Psoas muscle (tissue), 8 donors: ENCODE results near the gene ALK. TPM values are rescaled to one million over a fixed set of nuclear protein-coding genes. Genes with fewer than 3 reads are reported as not detected.

ENCODE experiments used
- ATAC-seq, 4 donors: fragments of 200-7000 bp; cut with Tn5 transposase; one replicate each; pipeline ENCODE4 v1.9.1; 2020; ENCODE audit warnings: moderate library complexity in 3 of 4, mild to moderate bottlenecking in 2 of 4
- DNase-seq, 2 donors: peaks; one replicate each; pipeline ENCODE4 v3.0.0-alpha.2; 2020
- H3K27ac ChIP-seq: fragments of 200-600 bp; one replicate; pipeline ENCODE4 v1.8.0; 2022
- H3K27me3 ChIP-seq, 3 donors: fragments of 200-600 bp in 1 of 3; one replicate each; pipeline versions ENCODE4 v1.6.1 to v1.8.0; 2013 to 2022; ENCODE audit warnings: low read length in 2 of 3, mild to moderate bottlenecking in 2 of 3, moderate library complexity in 1 of 3; ENCODE audit not compliant: insufficient read depth in 3 of 3
- H3K36me3 ChIP-seq, 2 donors: fragments of 200-600 bp in 1 of 2; one replicate each; pipeline versions ENCODE4 v1.6.1 to v1.8.0; 2013 to 2022; ENCODE audit warnings: low read depth in 1 of 2, mild to moderate bottlenecking in 1 of 2, moderate library complexity in 1 of 2; ENCODE audit not compliant: insufficient read depth in 1 of 2
- H3K4me1 ChIP-seq: fragments of 200-600 bp; one replicate; pipeline ENCODE4 v1.8.0; 2022
- H3K4me3 ChIP-seq: fragments of 200-600 bp; one replicate; pipeline ENCODE4 v1.8.0; 2022; ENCODE audit warnings: mild to moderate bottlenecking
- H3K9me3 ChIP-seq: fragments of 200-600 bp; one replicate; pipeline ENCODE4 v1.8.0; 2022
- WGBS, 3 donors: extraction: QIAGEN DNeasy Blood & Tissue Kit; methylation state at CpG; one replicate each; pipeline versions ENCODE4 v1.1.6 to v1.1.7; 2013; 5-methylcytosine and 5-hydroxymethylcytosine counted together
- intact Hi-C, 2 donors: fragments of 100-400 bp; cut with DNase I; formaldehyde crosslinking; loops; one replicate each; pipeline versions ENCODE4 v1.11.0 to v1.14.2; 2022
- long read RNA-seq, 2 donors: library from polyadenylated mRNA; unstranded; transcript quantifications; one replicate each; pipeline ENCODE4 v2.0.0, GENCODE V29; 2021
- polyA plus RNA-seq, 3 donors: library from polyadenylated mRNA; stranded (reverse); fragments of 200-250 nt; gene quantifications; one replicate each; pipeline ENCODE4 v1.2.3, GENCODE V29; 2013
- total RNA-seq, 4 donors: library from RNA; stranded (reverse); fragmentation: NEBNext Ultra II Directional in 2 of 4; extraction: Animal tissue kit (Norgen Biotek cat#: 25700) in 2 of 4; gene quantifications; one replicate each; pipeline versions ENCODE4 v1.2.1 to v1.2.4, GENCODE V29; 2021 to 2023
- TF ChIP-seq, protein P1 (sequence below): fragments of 200-600 bp; IDR thresholded peaks from one replicate; pipeline ENCODE4 v1.8.0; 2022; ENCODE audit warnings: antibody characterized with exemption
- donor health status: healthy with polysubstance abuse.
- donor health status: DM: no; HTN: no; CAD: no; lungs with moderate emphysema.
- donor health status: Bipolar disorder and iron deficiency.
- donor health status: healthy.
- donor health status: DM: yes; HTN: yes; CAD: no.
- donor health status: DM: no; HTN: no; CAD: no.
- donor health status: DM: no; HTN: no; CAD: no.
- donor health status: DM: yes; HTN: yes; CAD: no.

ALK gene
- total RNA-seq (under 1 TPM in 3 of 4 donors, not detected in 1; 0.08 to 0.32 (median 0.11) TPM), polyA plus RNA-seq (under 1 TPM in 2 of 3 donors, not detected in 1; 0.03 to 0.04 TPM)
- long read RNA-seq, donor 1, partial matches to known transcripts, result 0 of 1 reads
- long read RNA-seq, donor 1, other reads (novel, unspliced or antisense), result 1 of 1 reads
- long read RNA-seq, donor 2, partial matches to known transcripts, result 0 of 1 reads
- long read RNA-seq, donor 2, other reads (novel, unspliced or antisense), result 1 of 1 reads

- Histone ChIP-seq H3K4me3 (peak within 1 kb of the TSS; percentile 62), H3K36me3 (no peaks in the 10 kb centered on the region), H3K9me3 (no peaks in the 10 kb centered on the region), H3K4me1 (peaks cover 20% of the 10 kb centered on the region), H3K27me3 (peaks cover 6 to 76% (median 15%) of the 10 kb centered on the region in 3 donors), H3K27ac (no peak within 1 kb of the TSS)
- DNase-seq, result peak; percentile 87 to 91
- ATAC-seq, result peak; percentile 98 to 99 (median 98)
- WGBS, 3 donors, result 0 to 2% (median 1%) methylated on average over 15 to 27 of the region's 27 CpGs
- TF ChIP-seq, protein P1, sequence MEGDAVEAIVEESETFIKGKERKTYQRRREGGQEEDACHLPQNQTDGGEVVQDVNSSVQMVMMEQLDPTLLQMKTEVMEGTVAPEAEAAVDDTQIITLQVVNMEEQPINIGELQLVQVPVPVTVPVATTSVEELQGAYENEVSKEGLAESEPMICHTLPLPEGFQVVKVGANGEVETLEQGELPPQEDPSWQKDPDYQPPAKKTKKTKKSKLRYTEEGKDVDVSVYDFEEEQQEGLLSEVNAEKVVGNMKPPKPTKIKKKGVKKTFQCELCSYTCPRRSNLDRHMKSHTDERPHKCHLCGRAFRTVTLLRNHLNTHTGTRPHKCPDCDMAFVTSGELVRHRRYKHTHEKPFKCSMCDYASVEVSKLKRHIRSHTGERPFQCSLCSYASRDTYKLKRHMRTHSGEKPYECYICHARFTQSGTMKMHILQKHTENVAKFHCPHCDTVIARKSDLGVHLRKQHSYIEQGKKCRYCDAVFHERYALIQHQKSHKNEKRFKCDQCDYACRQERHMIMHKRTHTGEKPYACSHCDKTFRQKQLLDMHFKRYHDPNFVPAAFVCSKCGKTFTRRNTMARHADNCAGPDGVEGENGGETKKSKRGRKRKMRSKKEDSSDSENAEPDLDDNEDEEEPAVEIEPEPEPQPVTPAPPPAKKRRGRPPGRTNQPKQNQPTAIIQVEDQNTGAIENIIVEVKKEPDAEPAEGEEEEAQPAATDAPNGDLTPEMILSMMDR, result no peak
- intact Hi-C loops, result loop anchor here (5.0 kb wide), 2 partner anchors 106 to 151 kb away; no protein-coding TSS in a partner anchor
These were observed at the start of gene ALK for GRCh38 chr2:29921560-29921915. Gene ALK, minus strand, starts transcription at chr2:29921586. Its CDS starts 927 bp downstream, at chr2:29920659.

DNA sequence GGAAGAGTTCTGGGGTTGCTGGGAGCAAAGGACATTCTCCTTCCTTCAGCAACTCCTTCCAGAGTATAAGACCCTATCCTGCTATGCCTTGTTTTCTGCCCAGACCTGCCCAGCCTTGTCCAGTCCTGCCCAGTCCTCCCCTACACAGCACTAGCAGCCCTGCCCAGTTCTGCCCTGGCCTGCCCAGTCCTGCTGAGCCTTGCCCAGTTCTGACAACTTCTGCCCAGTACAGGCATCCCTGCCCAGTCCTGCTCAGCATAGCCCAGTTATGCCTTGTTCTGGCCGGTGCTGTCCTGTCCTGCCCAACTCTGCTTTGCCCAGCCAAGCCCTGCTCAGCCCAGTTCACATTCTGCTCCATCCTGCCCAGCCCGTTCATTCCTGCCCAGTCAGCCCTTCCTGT is 44.9 kb upstream of the ALK start:
- no peak overlapping the region for H3K4me3 ChIP-seq
- peaks cover 0 to 6% (median 2%) of the 10 kb centered on the region in 3 donors for H3K27me3 ChIP-seq
- H3K4me1 ChIP-seq, result no peaks in the 10 kb centered on the region
- intact Hi-C loops, result no loop called here
- H3K36me3 ChIP-seq, result no peaks in the 10 kb centered on the region
- no peaks in the 10 kb centered on the region for H3K9me3 ChIP-seq
- no peak overlapping the region for H3K27ac ChIP-seq
- no peak for DNase-seq
- 60 to 79% (median 69%) methylated on average over 2 of the region's 2 CpGs for WGBS, 3 donors
- no peak for ATAC-seq
- TF ChIP-seq, protein P1, result no peak

DNA sequence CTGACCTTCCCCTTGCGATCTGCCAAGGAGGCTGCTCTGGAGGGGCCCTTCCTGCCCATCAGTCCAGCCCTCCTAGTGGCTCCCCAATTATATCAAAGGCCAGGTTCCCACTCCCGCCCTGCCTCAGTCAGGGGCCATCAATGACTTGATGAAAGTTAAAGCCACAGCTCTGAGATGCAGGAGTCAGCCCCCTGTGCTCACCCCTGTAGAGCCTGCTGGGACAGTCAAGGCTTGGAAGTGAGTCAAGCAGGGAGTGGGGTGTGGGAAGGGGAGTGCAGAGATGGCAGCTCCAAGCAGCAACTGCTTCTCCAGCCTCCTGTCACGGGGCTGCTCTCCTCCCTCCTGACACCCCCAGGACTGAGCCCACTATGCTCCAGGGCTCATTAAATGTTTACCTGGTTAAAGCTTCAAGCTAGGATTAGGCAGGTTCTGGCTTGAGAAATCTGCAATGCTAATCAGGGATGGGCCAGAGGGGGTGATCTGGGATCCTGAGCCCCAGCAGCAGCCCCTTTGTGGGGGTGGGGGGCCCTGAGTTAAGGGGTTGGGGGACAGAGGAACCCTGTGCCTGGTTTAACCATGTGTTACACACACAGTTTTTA is 42.7 kb upstream of the ALK start:
- ATAC-seq (no peak), DNase-seq (no peak)
- WGBS, 3 donors, result 35 to 46% (median 45%) methylated on average over 3 of the region's 3 CpGs
- Histone ChIP-seq H3K9me3 (no peaks in the 10 kb centered on the region), H3K4me1 (no peaks in the 10 kb centered on the region), H3K27me3 (peaks cover 0 to 6% (median 2%) of the 10 kb centered on the region in 3 donors), H3K27ac (no peak overlapping the region), H3K36me3 (no peaks in the 10 kb centered on the region), H3K4me3 (no peak overlapping the region)
- TF ChIP-seq, protein P1, result no peak
- intact Hi-C loops, result no loop called here

DNA sequence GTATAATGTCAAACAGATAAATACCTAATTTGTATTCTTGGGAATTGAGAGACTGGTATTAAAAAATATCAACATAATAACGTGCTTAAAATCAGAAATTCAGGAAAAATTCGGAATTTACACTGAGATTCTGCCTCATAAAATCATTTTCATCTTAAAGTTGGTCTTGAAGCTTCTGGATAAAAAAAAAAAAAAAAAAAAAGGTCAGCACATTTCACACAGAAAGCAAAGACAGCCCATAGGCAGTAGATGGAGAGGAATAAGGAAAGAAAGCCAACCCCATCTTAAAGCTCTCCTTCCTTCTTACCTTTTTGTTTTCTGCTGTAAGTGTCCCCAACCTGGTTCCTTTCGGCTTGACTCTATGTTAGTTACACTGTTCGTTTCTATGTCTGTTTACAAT is 41.5 kb upstream of the ALK start:
- H3K4me1 ChIP-seq, result no peaks in the 10 kb centered on the region
- DNase-seq (no peak), ATAC-seq (no peak)
- 64 to 72% (median 70%) methylated on average over 4 of the region's 4 CpGs for WGBS, 3 donors
- H3K9me3 ChIP-seq, result no peaks in the 10 kb centered on the region
- no peaks in the 10 kb centered on the region for H3K36me3 ChIP-seq
- no peak overlapping the region for H3K27ac ChIP-seq
- no peak overlapping the region for H3K4me3 ChIP-seq
- intact Hi-C loops, result no loop called here
- H3K27me3 ChIP-seq, result peaks cover 0 to 6% (median 0%) of the 10 kb centered on the region in 3 donors
- TF ChIP-seq, protein P1, result no peak
